H1 (cell line): ENCODE data around the gene CCDC71L. TPM values are rescaled to one million over a fixed set of nuclear protein-coding genes. Genes with fewer than 3 reads are reported as not detected.

Experiments used
- ATF3 ChIP-seq: IDR thresholded peaks from 2 replicates; pipeline ENCODE4 v1.6.1; 2011; ENCODE audit warnings: low read depth, mild to moderate bottlenecking, low read length; ENCODE audit not compliant: insufficient read depth
- GTF2F1 ChIP-seq: IDR thresholded peaks from 2 replicates; pipeline ENCODE4 v1.6.1; 2012; ENCODE audit warnings: low read depth, low read length, improper control_type of control experiment, borderline replicate concordance
- JUND ChIP-seq: IDR thresholded peaks from 2 replicates; pipeline ENCODE4 v1.6.1; 2011; ENCODE audit warnings: mild to moderate bottlenecking, improper control_type of control experiment, low read length
- KDM1A ChIP-seq: fragments of 200-600, 300-600 bp; sonication (generic); IDR thresholded peaks from 2 replicates; pipeline ENCODE4 v1.7.1; 2016; ENCODE audit warnings: mild to moderate bottlenecking, low read length, borderline replicate concordance
- KDM5A ChIP-seq: fragments of 200-600 bp; IDR thresholded peaks from 2 replicates; pipeline ENCODE4 v1.7.1; 2012; ENCODE audit warnings: mild to moderate bottlenecking, low read length, inconsistent platforms, mixed read lengths
- NANOG ChIP-seq: IDR thresholded peaks from 2 replicates; pipeline ENCODE4 v1.6.1; 2011; ENCODE audit warnings: low read length, low read depth, mild to moderate bottlenecking, inconsistent platforms; ENCODE audit not compliant: insufficient read depth, poor library complexity, severe bottlenecking
- RXRA ChIP-seq: IDR thresholded peaks from 2 replicates; pipeline ENCODE4 v1.6.1; 2011; ENCODE audit warnings: low read depth, mild to moderate bottlenecking, low read length, moderate library complexity; ENCODE audit not compliant: insufficient read depth
- TCF12 ChIP-seq: IDR thresholded peaks from 2 replicates; pipeline ENCODE4 v1.6.1; 2011; ENCODE audit warnings: low read depth, mild to moderate bottlenecking, low read length
- TEAD4 ChIP-seq: IDR thresholded peaks from 2 replicates; pipeline ENCODE4 v1.6.1; 2012; ENCODE audit warnings: low read depth, low read length, inconsistent platforms, mixed read lengths
- YY1 ChIP-seq: IDR thresholded peaks from 2 replicates; pipeline ENCODE4 v1.6.1; 2011; ENCODE audit warnings: low read depth, mild to moderate bottlenecking, low read length
- polyA plus RNA-seq, 7 experiments: library from polyadenylated mRNA; depleted of rRNA in 3 of 7; stranded (reverse) in 5 of 7; unstranded in 2 of 7; fragments of >200 nt in 5 of 7; fragments of 200-250 nt in 2 of 7; gene quantifications; 1 replicate in 5 of 7; 2 replicates in 1 of 7; 4 replicates in 1 of 7; pipeline versions ENCODE4 v1.2.1 to v1.2.3, GENCODE V29; 2011 to 2013; ENCODE audit warnings: missing spikeins in 2 of 7, mixed read lengths in 2 of 7
- total RNA-seq: library from RNA; stranded (reverse); fragmentation: NEBNext Ultra II Directional; extraction: Animal tissue kit (Norgen Biotek cat#: 25700); gene quantifications from 2 replicates; pipeline ENCODE4 v1.2.1, GENCODE V29; 2021

The CCDC71L gene
- total and polyA plus RNA-seq, 2 of the 8 experiments (the other 6 are each of a cell fraction or from before 2014, with no cell fraction given), result 12.5 to 16.7 TPM

- TF ChIP-seq YY1, result no peak
- TF ChIP-seq NANOG, result no peak
- TF ChIP-seq GTF2F1, result no peak
- TF ChIP-seq KDM1A, result no peak
- no peak for TF ChIP-seq ATF3
- TF ChIP-seq TCF12, result no peak
- no peak for TF ChIP-seq TEAD4
- no peak for TF ChIP-seq KDM5A
- TF ChIP-seq RXRA, result no peak
- no peak for TF ChIP-seq JUND
Observed at GRCh38 chr7:106679153-106679931, 18.4 kb upstream of the CCDC71L start (continued).
